Renal cortex interstitium (tissue), 11 donors: ENCODE data around the gene ARHGAP22. TPM values are rescaled to one million over a fixed set of nuclear protein-coding genes. Genes with fewer than 3 reads are reported as not detected.

Source experiments
- DNase-seq, 11 donors: peaks; one replicate each; pipeline ENCODE4 v3.0.0-alpha.2; 2013; ENCODE audit warnings: low read depth in 9 of 11, low spot score in 4 of 11; ENCODE audit errors: extremely low read depth in 1 of 11
- polyA plus RNA-seq, 3 donors: library from polyadenylated mRNA; unstranded; fragments of 120-200 nt; gene quantifications; one replicate each; pipeline ENCODE4 v1.2.1, GENCODE V29; 2013; ENCODE audit not compliant: insufficient read length in 3 of 3

The ARHGAP22 gene
- polyA plus RNA-seq, 3 donors: 1.2 to 1.8 (median 1.3) TPM

DNA sequence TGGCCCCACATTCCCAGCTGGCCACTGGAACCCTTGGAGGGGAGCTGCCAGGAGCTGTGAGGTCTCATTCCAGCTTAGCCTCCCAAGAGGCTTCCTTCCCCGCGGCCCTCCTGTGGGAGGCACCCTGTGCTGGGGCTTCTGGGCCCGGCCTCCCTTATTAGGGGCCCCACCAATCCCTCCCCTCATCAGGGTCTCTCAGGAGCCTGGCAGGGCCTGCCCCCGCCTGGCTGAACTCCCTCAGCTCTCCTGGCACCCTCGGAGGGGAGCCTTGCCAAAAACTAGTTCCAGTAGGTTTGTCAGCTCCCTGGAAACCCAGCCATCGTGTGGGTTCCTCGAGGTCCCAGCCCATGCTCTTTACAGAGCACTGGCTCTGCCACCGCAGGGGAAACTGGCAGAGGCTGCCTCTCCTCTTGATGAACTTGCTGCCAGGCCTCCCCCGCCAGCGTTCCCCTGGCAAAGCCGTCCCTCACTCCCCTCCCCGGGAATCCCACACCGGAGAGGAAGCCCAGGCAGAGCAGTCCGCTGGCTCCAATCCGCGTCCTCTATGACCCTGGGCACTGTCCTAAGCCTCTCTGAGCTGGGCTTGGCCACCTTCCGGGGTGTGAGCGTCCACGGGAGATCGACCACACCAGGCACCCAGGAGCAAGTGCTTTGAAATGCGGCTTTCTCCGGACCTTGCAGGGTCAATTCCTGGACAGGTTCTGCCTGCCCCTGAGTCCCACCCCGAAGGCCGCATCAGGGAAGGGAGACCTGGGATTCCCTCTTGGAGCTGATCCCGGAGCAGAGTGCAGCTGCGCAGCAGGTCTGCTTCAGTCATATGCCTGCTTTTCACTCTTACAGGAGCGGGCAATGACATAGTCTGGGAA lies 139.8 kb downstream of the ARHGAP22 start:
- peak in 2 of 11 donors; percentile 27 to 30 for DNase-seq

DNA sequence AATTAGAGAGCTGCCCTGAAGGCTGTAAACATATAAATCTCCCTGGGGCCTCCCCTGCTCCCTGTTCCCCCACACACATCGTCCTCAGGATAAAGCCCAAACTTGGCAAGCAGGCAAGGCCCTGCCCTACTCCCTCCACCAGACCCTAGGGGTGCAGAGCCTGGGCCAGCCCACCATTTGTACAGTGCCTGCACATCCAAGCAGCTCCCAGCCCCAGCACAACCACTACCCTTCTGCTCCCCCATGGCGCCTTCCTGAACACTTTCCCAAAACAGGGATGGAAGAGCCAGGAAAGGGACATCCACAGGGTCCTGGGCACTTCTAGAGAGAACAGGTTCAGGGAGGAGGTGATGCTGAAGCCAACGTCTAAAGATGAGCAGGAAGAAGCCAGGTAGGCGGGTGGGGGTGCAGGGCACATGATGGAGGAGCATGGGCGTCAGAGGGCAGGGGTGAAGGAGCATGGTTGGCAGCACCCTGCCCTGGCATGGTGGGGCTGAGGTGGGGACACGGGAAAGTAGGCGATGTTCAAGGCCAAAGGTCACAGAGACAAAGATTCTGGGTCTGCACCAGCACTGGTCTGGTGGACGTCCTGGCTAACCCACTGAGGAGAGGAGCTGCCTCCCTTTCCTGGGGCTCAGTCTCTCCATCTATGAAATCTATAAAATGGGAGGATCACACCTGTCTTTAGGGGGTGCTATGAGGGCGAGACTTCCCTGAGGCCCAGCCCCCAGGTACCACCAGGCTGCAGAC lies 140.6 kb downstream of the ARHGAP22 start:
- DNase-seq: no peak

DNA sequence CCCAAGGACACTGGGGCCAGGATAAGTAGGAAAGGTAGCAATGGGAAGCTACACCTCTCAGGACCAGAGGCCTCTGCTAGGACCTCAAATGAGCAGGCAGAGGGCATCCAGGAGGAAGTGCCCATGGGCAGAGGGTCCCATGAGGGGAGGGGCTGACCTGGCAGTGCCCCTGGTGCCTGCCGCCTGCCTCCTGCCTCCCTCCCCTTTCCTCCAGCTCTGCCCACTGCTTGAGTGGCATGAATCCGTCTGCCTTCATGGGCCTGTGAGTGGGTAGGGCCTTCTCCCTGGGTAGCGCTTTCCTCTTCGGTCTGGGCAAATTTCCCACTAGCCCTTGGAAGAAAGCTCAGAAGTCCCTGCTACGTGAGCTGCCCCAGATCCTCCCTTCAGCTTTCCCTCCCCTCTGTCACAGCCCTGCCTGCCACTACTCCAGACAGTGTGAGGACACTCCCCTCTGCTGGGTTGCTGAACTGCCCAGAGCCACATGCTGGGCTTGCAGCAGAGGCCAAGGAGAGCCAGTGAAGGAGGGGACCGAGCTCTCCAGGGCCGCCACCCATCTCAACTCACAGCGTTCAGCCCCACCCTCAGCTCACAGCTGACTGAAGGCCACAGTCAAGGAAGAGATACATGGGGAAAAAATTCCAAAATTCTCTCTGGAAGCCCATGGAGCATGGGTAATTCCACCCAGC lies 141.4 kb downstream of the ARHGAP22 start:
- DNase-seq: no peak

DNA sequence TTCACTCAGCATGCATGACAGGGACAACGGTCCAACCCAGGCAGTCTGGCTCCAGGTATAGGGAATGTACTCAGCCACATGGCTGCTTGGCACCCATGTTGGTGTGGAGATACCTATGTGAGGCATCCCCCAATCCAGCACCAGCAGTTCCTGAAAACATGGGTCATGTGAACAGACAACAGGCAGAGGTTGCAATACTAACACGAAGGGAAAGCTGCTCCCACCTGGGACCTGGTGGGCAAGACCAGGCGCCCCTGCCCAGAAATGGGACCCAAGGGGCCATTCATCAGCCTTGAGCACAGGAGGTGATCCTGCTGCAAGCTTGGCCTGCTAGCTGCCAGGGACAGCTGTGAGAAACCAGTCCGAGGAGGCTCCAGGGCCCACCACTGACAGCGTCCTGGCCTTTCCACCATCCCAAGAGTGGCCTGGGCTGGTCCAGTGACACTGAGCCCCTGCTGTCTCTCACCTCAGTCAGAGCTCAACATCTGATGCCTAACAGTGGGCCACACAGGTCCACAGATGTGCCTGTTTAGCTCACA lies 142.3 kb downstream of the ARHGAP22 start:
- DNase-seq: no peak

DNA sequence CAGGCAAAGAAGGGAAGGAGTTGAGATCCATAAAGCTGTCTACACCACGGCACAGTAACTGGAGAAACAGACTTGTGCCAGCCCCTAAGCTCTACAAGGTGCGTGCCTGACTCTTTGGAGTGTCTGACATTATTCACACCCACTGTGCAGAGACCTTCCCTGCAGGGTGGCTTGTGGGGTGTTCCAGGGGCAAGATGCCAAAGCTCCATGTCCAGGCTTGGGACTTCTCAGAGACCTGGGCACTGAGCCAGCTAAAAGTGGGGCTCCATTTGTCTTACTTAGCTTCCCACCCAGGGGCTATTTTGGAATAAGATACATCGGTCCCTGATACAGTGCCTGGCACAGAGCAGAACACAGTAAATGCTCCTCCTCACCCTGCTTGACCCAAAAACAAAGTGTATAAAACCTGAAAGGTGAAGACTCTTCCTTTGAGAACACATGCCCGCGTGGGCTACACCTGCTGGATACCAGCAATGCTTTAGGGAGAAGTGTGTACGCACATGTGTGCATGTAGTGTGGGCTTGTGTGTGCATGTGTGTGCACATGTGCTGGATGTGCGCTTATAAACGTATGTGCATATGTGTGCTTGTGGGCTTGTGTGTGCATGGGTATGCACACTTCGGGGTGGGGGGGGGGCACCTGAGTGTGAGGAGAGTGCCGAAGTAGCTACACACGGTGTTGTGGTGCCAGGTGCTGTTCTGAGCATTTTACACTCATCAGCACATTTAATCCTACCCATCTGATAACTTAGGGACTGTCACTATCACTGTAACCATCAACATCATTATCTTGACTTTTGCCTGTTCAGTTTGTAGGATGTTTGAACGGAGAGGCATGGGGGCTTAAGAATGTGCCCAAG lies 143.0 kb downstream of the ARHGAP22 start:
- no peak for DNase-seq

DNA sequence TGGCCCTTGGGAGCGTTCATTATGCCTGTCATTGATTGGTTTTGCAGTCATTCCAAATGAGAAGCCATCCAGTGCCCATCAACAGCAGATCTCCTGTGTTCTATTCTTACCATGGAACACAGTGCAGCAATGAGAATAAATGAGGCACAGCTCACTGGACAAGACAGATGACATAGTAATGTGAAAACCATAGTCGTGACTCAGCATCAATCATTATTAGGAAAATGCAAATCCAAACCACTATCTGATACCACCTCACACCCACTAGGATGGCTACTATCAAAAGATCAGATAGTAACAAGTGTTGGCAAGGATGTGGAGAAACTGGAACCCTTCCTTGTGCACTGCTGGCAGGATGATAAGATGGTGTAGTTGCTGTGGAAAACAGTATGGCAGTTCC lies 144.7 kb downstream of the ARHGAP22 start:
- DNase-seq: no peak

DNA sequence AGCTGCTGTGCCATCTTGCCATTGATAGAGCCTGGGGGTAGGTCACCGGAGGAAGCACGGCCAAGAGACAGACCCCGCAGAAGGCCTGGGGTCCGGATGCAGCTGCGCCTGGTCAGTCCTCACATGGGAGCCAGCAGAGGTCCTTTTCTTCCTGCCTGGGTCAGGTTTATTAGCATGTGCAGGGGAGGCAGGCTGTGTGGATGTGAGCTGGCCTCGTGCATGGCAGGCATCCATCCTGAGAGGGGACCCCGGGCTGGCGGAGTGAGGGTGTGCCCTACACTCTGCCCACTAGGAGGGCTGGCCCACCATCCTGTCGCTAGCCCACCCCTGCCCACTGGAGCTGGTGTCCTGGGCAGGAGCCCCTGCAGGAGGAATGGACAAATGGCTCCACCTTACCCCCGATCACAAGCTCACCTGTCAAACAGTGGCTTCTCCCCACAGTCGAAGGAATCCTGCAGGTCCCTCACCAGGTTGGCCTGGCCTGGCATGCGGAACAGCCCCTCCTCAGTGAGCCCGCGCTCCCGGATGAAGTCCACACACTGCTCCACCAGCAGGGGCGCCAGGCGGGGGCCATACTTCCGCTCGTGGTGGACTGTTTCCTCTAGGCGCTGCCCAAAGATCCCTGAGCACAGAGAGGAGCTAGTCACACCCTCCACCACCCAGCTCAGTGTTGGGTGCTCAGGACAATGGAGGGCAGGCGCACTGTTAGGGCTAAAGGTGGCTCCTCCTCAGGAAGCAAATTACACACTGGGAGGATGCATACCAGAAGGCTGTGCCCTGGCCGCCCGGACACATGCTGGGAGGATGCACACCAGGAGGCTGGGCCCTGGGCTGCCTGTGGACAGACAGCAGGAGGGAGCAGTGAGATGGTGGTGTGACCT lies 145.4 kb downstream of the ARHGAP22 start:
- no peak for DNase-seq

DNA sequence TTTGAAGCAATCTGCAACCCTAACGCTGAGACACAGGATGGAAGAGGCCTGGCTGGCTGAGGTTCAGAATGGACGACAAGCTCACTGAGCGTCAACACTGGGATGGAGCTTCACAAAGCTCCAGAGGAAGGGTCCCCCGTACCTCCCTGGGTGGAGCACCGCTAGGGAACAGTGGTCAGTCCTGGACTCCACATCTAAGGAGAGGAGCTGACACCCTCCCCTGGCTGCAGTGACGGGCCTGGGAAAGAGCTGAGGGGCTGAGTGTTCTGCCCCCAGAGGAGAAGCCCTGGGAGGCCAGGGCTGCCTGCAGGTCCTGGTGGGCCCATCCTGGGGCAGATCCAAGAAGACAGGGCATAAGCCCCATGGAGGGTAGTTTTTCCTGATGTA lies 146.2 kb downstream of the ARHGAP22 start:
- DNase-seq: no peak

DNA sequence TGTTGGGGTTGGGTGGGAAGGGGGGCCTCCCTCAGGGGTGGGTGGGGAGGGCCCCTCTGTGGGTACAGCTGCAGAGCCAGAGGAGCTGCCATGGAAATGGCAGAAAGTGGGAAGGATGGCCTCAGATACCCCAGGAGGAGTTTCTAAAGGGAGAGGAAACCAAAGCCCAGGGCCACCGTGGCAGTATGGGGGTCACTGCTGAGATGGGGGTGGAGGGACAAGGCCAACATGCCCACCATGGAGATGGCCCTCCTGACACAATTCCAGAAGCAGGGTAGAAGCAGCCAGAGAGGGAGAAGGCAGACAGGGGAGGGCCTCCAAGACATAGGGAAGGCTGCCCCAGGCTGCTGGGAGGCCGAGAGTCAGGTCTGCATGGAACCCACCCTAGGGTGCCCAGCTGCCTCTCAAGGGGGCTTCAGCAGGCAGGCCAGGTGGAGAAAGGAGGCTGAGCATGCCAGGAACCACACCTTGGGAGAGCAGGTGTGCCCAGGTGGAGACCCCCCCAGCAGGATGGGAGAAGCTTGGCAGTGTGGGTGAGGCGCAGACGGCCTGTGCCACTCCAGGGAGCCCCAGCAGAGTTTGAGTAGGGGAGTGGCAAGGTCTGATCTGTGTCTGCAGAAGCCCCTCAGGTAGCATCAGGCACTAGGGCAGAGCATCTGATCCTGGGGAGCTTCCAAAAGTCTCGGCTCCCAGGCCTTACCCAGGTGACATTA lies 146.8 kb downstream of the ARHGAP22 start:
- DNase-seq: no peak

DNA sequence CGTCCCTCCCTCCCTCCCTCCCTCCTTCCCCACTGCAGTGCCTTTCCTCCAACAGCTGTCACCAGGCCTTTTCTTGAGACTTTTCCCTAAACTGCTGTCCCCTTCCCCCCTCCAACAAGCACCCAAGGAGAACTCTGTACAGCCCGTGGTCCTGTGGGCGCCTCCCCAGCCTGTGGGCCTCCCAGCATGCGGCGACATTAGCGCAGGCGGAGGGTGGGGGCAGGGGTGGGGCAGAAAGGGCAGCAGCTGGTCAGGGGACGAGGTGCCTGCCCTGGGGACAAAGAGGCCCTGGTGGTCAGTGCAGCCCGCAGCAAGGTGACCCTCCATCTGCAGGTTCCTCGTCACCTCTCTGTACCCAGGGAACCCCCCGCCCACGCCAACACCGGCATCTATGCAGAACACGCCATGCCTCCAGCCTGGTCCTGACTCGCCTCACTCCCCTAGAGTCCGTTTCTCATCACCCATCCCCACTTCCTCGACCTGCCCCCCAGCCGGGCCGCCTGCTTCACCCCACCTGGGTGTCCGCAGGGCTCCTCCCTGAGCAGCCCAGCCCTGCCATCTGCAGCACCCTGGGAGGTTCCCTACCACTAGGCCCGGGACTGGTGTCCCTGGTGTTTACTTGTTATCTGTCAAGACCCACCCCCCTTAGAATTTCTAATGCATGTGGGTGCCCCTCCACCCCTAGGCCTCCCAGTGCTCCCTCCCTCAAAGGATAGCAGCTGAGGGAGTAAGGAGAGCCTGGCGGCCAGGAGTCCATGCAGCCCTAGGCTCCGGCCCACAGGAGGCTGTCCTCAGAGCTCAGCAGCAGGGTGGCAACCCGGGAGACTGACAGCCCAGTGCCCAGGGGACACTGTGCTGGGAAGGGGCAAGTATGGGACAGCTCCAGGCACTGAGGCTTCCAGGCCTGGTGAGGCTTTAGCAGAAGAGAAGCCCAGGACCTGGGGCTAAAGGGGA lies 147.8 kb downstream of the ARHGAP22 start:
- DNase-seq: no peak

DNA sequence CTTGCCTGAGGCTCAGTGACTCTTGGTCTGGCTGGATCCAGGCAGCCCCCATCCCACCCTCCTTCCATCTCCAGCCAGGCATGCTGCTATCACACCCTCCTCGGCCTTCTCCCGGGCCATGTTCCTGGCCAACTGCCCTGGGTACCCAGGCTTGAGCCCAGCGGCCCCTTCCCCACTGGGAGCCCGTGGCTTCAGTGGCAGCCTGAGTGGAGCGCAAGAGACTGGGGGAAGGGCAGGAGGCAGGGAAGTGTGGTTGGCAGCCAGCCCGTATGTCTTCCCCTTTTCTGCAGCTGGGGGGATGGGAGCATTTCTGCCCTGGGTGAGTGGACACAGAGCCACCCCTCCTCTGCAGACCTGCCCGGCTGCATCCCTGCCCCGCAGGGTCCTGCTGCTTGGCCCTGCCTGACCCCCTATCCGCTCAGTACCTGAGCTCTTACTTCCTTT lies 148.5 kb downstream of the ARHGAP22 start:
- peak in 9 of 11 donors; percentile 44 to 77 (median 66) for DNase-seq

DNA sequence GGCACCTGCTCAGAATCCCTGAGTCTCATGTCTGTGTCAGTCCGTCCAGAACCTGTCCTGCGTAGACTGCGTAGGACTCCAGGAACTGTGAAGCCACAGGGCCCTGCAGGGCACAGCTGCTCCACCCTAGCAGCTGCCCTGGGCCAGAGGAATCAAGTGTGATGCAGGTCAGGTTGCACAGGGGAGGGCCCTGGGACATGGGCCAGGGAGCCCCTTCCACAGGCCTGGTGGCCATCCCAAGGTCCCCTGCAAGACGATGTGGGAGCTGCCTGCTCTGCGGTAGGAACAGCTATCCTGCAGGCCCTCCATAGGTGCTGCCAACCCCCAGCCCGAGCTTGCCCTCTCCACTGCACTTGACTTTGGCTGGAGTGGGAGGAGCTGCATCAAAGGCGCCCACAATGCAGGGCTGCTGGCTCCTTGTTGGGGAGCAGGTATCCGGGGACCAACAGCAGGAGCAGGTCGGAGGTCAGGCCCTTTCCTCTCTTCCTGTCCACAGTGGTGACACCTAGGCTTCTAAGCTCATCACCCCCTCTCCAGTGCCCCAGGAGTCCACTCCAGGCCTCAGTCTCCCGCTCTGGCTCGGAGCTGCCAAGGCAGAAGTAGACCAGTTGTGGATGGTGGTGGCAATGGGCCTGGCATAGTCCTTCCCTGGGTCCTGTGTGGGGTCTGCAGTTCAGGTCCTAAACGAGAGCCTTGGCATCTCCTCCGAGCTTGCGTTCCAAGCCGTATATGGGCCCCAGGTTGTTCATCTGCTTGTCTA lies 149.3 kb downstream of the ARHGAP22 start:
- DNase-seq: no peak

DNA sequence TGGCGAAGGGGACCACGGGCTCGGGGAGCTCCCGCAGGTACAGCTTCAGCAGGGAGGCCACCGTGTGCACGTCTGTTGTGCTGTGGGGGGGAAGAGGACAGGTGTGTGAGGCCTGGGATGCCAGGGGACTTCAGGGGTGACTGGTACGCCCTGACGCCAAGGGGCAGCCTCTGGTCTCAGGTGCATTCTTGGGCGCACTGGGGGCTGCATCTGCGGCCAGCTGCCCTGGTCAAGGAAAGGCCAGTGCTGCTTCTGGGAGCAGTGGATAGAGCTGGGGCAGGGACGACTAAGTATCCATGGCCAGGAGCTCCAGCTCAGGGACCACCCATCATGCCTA lies 149.8 kb downstream of the ARHGAP22 start:
- no peak for DNase-seq

DNA sequence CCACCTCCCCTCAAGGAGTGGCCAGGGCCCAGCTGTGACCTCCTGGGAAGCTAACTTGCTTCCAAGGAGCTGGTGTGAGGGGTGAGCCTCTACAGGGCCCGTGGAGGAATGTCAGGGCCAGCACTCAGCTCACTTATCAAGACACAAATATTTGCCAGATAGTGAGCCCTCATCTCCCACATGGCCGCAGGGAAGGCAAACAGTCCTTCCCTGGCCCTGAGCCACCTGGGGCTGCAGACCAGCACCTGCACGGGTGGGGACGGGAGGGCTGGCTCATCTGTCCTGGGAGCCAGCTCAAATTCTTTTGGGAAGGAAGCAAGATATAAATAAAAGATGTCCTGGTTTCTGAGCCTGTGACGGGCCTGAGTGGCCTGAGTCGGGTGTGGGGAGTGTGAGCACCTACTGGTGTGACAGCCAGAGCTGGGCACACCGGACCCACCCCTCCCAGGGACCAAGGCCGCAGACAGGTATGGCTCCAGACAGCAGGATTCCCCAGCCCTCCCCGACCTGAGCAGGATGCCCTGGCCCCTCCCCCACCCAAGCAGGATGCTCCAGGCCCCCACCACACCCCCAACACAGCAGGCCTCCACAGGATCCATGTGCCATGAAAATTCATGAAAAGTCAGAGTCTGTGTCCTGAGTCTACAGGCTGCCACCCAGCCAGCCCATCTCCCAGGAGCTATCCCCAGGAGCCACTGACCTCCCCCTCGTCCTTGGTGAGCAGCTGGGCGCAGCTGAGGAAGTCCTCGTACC lies 150.4 kb downstream of the ARHGAP22 start:
- no peak for DNase-seq
